H54 (cell line): ENCODE measurements around the gene INTS6L.
A peak's percentile ranks its signal among the peaks of the same experiment; 100 is the strongest.

ENCODE experiments used
- DNase-seq: peaks from one replicate; pipeline ENCODE4 v3.0.0; 2011; ENCODE audit warnings: low spot score, mixed read lengths; ENCODE audit not compliant: insufficient read length
- FAIRE-seq: peaks from 3 replicates; lab custom pipeline; 2011; peaks lifted over from hg19 to GRCh38; lab: Jason Lieb, UNC
- POLR2A ChIP-seq: IDR thresholded peaks from 2 replicates; pipeline ENCODE4 v1.6.1; 2011; ENCODE audit warnings: low read depth, mild to moderate bottlenecking, low read length

The INTS6L gene

GRCh38 chrX:135520553-135521404 is at the start of gene INTS6L:
Gene INTS6L (plus strand): TSS chrX:135520660. CDS start chrX:135520993, 333 bp downstream.
- peak; percentile 87 for TF ChIP-seq POLR2A
- peak; percentile 95 for FAIRE-seq
- peak; percentile 19 for DNase-seq

DNA sequence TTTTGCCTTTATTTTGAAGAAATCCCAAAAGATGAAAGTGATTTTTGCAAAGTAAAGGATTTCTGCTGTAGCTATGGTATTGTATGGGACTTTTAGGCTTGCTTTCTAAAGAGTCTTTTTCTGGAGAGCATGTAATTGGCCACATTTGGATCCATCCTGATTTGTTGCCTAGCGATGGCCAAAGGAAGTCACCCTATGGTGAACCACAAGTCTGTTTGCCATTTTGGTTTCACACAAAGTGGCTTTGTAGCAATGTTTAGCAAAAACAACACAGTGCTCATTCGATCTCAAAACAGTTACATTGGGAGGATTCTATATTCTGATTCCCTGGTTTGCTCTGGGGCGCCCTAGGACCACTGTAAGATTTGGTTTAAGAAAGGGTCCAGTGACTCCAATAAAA is 44.1 kb upstream of the INTS6L start:
- FAIRE-seq = no peak
- DNase-seq = no peak
- no peak for TF ChIP-seq POLR2A

- DNase-seq (peak; percentile 9), FAIRE-seq (no peak)
- TF ChIP-seq POLR2A = no peak
Measured at GRCh38 chrX:135477576-135477975, 42.9 kb upstream of the INTS6L start.

- FAIRE-seq = no peak
- TF ChIP-seq POLR2A = no peak
- DNase-seq = no peak
Measured at GRCh38 chrX:135480076-135480475, 40.4 kb upstream of the INTS6L start.

DNA sequence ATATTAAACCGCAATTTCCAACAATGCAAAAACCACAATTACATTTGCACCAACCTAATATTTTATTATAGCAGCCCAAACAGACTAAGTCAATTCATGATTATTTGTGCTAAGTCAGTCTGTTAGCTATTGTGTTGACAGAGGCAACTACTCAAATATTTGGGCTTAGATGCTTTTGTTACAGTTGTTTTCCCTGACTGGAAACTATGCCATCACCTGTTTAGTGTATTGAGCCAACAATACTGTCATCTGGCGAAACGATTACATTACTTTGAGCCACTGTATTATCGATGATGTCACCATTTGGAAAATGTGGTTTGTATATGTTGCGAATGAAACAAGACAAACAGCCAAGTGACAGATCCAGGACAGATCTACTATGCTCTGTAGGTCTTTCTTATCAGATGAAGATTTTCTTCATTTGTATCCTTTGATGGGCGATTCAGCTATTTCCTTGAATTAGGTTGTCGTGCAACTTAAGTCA is 38.7 kb upstream of the INTS6L start:
- no peak for DNase-seq
- no peak for TF ChIP-seq POLR2A

GRCh38 chrX:135484641-135485289 is 35.7 kb upstream of the INTS6L start:
- DNase-seq = peak; percentile 3

More for the DNA sequence above, 38.7 kb upstream of the INTS6L start:
- no peak for FAIRE-seq

DNA sequence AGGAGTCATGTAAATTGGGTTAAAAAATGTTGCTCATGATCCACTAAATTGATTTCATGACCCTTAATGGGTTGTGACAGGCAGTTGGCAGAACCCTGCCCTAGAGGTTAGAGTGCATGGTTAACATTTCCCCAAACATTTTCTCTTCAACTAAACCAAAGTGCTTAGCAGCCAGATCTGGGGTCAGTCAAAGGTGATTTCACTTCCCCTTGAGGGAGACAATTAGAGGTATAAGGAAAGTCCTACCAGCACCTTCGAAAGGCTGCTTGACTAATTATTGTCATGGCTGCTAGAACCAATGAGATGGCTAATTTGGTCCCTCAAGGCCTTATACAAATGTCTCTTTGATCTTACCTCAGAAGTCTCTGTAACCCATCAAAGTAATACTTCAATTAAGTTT is 30.9 kb upstream of the INTS6L start:
- no peak for TF ChIP-seq POLR2A
- DNase-seq (no peak), FAIRE-seq (no peak)

More at GRCh38 chrX:135484641-135485289, 35.7 kb upstream of the INTS6L start:
- FAIRE-seq = no peak
- TF ChIP-seq POLR2A = no peak

- TF ChIP-seq POLR2A = no peak
- FAIRE-seq (no peak), DNase-seq (no peak)
Measured at GRCh38 chrX:135490979-135491514, 29.4 kb upstream of the INTS6L start.

DNA sequence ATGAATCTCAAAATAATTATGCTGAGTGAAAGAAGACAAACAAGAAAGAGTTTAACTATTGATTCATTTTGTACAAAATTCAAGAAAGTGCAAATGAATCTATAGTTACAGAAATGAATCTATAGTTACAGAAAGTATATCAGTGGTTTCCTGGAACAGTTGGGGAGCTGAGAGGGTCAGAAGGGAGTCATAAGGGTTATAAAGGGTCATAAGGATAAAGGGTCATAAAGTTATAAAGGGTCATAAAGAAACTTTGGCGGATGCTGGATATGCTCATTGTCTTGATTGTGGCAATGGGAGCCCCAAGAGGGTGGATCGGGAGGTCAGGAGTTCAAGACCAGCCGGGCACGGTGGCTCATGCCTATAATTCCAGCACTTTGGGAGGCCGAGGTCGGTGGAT is 26.0 kb upstream of the INTS6L start:
- DNase-seq (no peak), FAIRE-seq (no peak)
- no peak for TF ChIP-seq POLR2A

GRCh38 chrX:135497736-135498135 is 22.7 kb upstream of the INTS6L start:
- FAIRE-seq (no peak), DNase-seq (no peak)
- no peak for TF ChIP-seq POLR2A

DNA sequence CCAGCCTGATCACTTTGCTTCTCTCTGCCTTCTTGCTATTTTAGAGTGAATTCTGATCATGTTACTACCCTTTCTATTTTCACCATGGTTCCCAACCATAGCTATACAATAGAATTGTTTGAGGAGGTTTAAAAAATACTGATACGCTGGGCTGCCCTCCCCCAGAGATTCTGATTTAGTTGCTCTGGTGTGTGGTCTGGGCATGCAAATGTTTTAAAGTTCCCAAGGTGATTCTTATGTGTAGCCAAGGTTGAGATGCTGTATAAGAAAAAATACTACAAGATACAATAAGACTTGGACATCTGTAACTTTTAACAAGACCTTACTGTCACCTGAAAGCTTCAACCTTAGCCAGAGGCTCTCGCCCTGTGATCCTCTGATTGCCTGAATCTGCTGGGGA is 22.2 kb upstream of the INTS6L start:
- TF ChIP-seq POLR2A = no peak
- FAIRE-seq (no peak), DNase-seq (no peak)

GRCh38 chrX:135505351-135505750 is 15.1 kb upstream of the INTS6L start:
- no peak for TF ChIP-seq POLR2A

DNA sequence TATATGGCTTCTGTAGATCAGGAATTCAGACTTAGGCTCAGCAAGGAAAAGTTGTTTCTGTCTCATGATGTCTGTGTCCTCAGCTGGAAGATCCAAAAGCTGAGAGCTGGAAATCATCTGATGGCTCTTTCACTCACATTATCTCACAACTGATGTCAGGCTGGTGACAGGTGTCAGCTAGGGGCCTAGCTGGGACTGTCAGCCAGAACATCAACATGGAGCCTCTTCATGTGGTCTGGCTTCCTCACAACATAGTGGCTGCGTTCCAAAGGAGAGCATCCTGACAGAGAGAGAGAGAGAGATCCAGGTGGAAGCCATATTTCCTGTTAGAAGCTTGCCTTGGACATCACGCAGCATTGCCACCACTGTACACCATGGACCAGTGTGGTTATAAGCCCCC is 10.6 kb upstream of the INTS6L start:
- TF ChIP-seq POLR2A = no peak
- no peak for DNase-seq
- FAIRE-seq = no peak

More at GRCh38 chrX:135505351-135505750, 15.1 kb upstream of the INTS6L start:
- DNase-seq = no peak
- FAIRE-seq = no peak

DNA sequence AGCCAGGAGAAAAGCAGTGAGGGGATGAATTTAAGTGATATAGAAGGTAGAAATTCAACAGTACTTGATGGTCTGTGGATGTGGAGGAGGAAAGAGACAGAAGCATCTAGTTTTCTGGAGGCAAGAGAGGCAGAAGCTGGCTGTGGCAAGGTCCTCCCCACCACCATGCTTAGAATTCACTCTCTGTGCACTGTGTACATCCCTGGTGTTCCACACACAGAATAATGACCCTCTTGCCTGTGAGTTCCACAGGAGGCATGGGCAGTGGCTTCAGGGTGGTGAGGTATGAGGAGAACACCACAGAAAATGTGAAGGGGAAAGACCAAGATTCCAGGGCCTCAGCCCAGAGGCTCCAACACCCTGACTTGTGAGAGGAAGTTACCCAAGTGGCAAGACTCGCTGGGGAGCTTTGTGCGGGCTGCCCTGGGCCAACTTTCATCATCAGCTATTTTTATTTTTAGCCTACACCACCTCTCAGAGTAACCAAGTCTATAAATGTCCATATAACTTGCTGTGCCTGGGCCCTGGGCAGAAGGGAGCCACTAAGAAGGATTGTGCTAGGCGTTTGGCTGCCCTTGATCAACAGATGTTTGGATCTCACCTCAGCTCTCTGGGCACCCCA is 7.8 kb upstream of the INTS6L start:
- FAIRE-seq (no peak), DNase-seq (no peak)
- TF ChIP-seq POLR2A = no peak

DNA sequence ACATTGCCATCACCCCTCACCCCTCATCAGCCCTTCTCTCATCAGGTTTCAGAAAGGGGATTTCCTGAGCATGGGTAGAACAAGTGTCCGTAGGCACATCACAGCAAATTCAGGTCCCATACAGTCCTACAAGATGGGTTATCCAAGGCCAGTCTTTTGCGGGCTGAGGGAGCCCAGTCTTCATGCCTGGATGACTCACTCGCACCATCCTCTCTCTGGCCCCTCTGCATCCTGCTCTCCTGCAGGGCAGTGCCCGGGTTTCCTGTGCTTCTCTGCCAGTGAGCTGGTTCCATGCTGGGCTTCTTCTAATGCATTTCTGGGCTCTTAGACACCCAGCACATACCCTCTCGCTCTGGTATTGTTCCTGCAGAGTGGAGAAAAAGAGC is 7.3 kb upstream of the INTS6L start:
- FAIRE-seq (no peak), DNase-seq (peak; percentile 17)
- TF ChIP-seq POLR2A = no peak
